ENCODE data around the gene ITIH2. TPM values are rescaled to one million over a fixed set of nuclear protein-coding genes. Genes with fewer than 3 reads are reported as not detected.
"Not testable (repeated sequence)": the region's sequence is repeated elsewhere in the genome, so short reads cannot be mapped to it uniquely, and the experiment has no call there.

Gene ITIH2
- total RNA-seq, 1 donor from 2014 or later = not detected

DNA sequence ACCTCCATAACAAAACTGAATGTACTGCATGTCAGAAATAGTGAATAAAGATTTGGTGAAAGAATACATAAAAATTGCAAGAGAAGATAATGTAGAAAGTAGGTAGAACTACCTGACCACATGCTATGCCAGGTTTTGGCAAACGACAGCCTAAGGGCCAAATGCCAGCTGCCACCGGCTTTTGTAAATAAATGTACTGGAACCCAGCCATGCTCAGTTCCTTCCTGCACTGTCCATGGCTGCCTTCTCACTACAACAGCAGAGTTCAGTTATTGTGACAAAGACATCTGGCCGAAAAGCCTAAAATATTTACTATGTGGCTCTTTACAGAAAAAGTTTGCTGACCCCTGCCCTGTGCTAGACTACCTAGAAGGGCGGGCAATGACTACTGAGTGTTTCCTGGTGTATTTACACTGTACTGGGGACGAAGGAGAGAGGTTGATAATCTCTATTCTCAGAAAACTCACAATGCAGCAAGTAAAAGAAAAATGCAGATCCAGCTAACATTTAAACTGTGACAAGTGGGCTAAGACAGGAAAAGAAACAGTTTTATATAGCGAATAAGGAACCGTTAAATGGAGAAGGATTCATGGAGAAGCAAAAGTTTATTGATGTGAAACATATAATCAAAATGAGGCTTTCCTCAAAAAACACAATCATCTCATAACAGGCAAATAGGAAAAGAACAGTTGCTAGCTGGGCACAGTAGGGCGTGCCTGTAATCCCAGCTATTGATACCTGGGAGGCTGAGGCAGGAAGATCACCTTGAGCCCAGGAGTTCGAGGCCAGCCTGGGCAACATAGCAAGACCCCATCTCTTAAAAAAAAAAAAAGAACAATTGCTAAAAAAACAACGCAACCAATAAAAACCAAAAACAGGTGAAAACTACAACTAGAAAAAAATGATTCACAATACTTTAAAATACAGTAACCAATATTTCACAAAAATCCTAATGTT, 71.0 kb downstream of the ITIH2 start:
- H3K9me3 Mint-ChIP-seq = no peaks in the 10 kb centered on the region
- H3K4me1 Mint-ChIP-seq = peaks cover 5% of the 10 kb centered on the region
- DNase-seq (ENCODE audit: low read depth, low spot score) = no peak
- TF ChIP-seq, protein P1, sequence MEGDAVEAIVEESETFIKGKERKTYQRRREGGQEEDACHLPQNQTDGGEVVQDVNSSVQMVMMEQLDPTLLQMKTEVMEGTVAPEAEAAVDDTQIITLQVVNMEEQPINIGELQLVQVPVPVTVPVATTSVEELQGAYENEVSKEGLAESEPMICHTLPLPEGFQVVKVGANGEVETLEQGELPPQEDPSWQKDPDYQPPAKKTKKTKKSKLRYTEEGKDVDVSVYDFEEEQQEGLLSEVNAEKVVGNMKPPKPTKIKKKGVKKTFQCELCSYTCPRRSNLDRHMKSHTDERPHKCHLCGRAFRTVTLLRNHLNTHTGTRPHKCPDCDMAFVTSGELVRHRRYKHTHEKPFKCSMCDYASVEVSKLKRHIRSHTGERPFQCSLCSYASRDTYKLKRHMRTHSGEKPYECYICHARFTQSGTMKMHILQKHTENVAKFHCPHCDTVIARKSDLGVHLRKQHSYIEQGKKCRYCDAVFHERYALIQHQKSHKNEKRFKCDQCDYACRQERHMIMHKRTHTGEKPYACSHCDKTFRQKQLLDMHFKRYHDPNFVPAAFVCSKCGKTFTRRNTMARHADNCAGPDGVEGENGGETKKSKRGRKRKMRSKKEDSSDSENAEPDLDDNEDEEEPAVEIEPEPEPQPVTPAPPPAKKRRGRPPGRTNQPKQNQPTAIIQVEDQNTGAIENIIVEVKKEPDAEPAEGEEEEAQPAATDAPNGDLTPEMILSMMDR (conservative IDR thresholded peaks at IDR 0.05) = no peak
- H3K4me3 Mint-ChIP-seq = no peak overlapping the region
- H3K27me3 Mint-ChIP-seq (ENCODE audit: low read depth) = no peaks in the 10 kb centered on the region
- peaks cover 21% of the 10 kb centered on the region for H3K36me3 Mint-ChIP-seq (ENCODE audit: low read depth)
- H3K27ac Mint-ChIP-seq (ENCODE audit: unreplicated experiment) = no peak overlapping the region

- TF ChIP-seq, protein P1 (conservative IDR thresholded peaks at IDR 0.05) = no peak
- H3K27ac Mint-ChIP-seq (ENCODE audit: unreplicated experiment) = no peak overlapping the region
- no peak overlapping the region for H3K4me3 Mint-ChIP-seq
- H3K4me1 Mint-ChIP-seq = peaks cover 5% of the 10 kb centered on the region
- no peaks in the 10 kb centered on the region for H3K9me3 Mint-ChIP-seq
- no peak for DNase-seq (ENCODE audit: low read depth, low spot score)
- H3K36me3 Mint-ChIP-seq (ENCODE audit: low read depth) = peaks cover 26% of the 10 kb centered on the region
- no peaks in the 10 kb centered on the region for H3K27me3 Mint-ChIP-seq (ENCODE audit: low read depth)
Observed at GRCh38 chr10:7776777-7777176, 73.7 kb downstream of the ITIH2 start.

GRCh38 chr10:7782194-7782593, 79.1 kb downstream of the ITIH2 start:
- H3K36me3 Mint-ChIP-seq (ENCODE audit: low read depth) = peaks cover 13% of the 10 kb centered on the region
- not testable (repeated sequence) for H3K9me3 Mint-ChIP-seq; H3K4me3 Mint-ChIP-seq; DNase-seq (ENCODE audit: low read depth, low spot score); H3K4me1 Mint-ChIP-seq; H3K27ac Mint-ChIP-seq (ENCODE audit: unreplicated experiment); H3K27me3 Mint-ChIP-seq (ENCODE audit: low read depth)

- DNase-seq (ENCODE audit: low read depth, low spot score) = no peak
- no peak overlapping the region for H3K27ac Mint-ChIP-seq (ENCODE audit: unreplicated experiment)
- TF ChIP-seq, protein P1 (conservative IDR thresholded peaks at IDR 0.05) = no peak
- H3K36me3 Mint-ChIP-seq (ENCODE audit: low read depth) = peaks cover 4% of the 10 kb centered on the region
- H3K4me3 Mint-ChIP-seq = no peak overlapping the region
- no peaks in the 10 kb centered on the region for H3K27me3 Mint-ChIP-seq (ENCODE audit: low read depth)
- H3K9me3 Mint-ChIP-seq = no peaks in the 10 kb centered on the region
- peaks cover 23% of the 10 kb centered on the region for H3K4me1 Mint-ChIP-seq
Observed at GRCh38 chr10:7786430-7786829, 83.3 kb downstream of the ITIH2 start.

DNA sequence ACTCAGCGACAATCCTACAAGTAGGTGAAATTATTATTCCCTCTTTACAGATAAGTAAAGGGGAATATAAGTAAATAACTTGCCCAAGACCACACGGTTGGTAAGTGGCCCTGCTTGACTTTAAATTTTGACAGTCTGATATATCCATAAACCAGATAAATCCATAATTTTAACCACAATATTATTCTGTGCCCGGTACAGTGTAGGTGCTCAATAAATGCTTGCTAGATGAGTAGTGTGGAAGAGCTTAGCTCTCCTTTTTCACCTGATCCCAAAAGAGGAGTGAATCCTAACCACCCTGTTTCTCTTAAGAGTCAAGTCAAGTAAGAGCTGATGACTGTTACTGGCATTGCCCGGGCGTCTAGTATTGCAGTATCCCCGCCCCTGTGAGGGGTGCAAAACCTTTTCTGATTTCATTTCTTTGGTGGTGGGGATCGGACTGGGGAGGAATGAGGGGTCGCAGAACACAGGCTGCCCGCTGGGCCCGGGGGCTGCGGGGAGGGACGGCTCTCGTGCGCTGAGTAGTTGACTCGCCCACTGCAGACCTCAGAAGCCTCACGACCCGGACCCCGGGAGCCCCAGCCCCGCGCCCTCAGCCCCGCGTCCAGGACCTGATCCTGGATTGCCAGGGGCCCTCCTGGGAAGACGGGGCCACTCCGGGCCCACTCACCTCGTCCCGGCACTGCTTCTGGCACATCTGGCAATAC, 84.2 kb downstream of the ITIH2 start:
- Mint-ChIP-seq H3K27ac (ENCODE audit: unreplicated experiment) (no peak overlapping the region), H3K9me3 (no peaks in the 10 kb centered on the region), H3K36me3 (ENCODE audit: low read depth) (peaks cover 4% of the 10 kb centered on the region), H3K4me3 (no peak overlapping the region), H3K4me1 (peaks cover 29% of the 10 kb centered on the region), H3K27me3 (ENCODE audit: low read depth) (no peaks in the 10 kb centered on the region)
- DNase-seq (ENCODE audit: low read depth, low spot score) = no peak
- TF ChIP-seq, protein P1 (conservative IDR thresholded peaks at IDR 0.05) = no peak
